Measurements from ENCODE around the gene SNX17. TPM values are rescaled to one million over a fixed set of nuclear protein-coding genes. Genes with fewer than 3 reads are reported as not detected.

The SNX17 gene
- total and polyA plus RNA-seq, 2 of the 13 experiments (the other 11 are each of a cell fraction or from before 2014, with no cell fraction given) = 75.0 to 109 TPM

DNA sequence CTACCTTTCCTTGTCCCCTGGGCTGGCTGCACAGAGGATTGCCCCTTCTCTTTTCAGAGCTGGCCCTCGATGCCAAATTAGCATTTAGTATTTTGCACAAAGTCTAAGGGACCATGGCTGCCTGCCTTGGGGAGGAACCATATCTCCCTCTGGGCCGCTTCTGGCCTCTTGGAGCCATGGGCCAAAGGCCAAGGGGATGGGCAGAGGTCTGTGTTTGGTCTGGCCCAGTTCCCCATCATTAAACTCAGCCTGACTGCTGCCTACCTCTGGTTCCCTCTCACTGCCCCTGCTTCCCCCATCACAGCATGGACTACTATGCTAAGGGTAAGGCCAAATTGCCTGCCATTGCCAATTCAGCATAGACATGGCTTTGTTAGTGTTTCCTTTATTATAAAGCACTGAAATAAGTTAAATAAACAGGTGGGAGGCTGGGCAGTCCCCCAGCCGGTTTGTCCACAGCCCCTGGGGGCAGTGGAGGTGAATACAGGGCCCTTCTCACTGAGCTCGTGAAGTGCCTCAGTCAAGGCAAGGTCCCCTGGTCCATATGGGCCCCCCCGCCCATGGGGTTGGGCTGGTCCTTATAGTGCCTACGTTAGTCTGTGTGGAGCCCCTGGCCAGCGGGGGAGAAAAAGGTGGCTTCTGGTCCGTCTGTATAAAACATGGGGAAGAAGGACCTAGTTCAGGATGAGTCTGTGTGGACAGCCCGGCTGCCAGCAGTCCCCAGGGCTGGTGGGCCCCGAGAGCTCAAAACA lies 6.6 kb downstream of the SNX17 start:
- H3K4me3 ChIP-seq (replicated peaks in 1 of 3; ENCODE audit: insufficient read depth in 1 of 3, low read depth in 2 of 3, low read length in 3 of 3) = no peak overlapping the region
- peaks cover 16% of the 10 kb centered on the region for H3K79me2 ChIP-seq (ENCODE audit: insufficient read depth, low read length)
- H4K20me1 ChIP-seq (ENCODE audit: insufficient read depth, low read length) = peaks cover 3% of the 10 kb centered on the region
- H3K9ac ChIP-seq (ENCODE audit: insufficient read depth, low read depth, low read length) = no peak overlapping the region
- H3K36me3 ChIP-seq (replicated peaks in 1 of 2; ENCODE audit: control insufficient read depth in 1 of 2, insufficient read depth in 2 of 2, low read length in 2 of 2) = peaks cover 43 to 72% of the 10 kb centered on the region in 2 experiments
- 82% methylated on average over 8 of the region's 10 CpGs for WGBS (ENCODE audit: low lambda C conversion rate)
- ATAC-seq (no peak), DNase-seq (ENCODE audit: low spot score) (no peak), FAIRE-seq (no peak)
- intact Hi-C loops (cut with micrococcal nuclease; ENCODE audit: unreplicated experiment) = loop anchor here (10.0 kb wide), 1 partner anchor 122 kb away; no protein-coding TSS in a partner anchor
- peaks cover 39% of the 10 kb centered on the region for H3K4me1 ChIP-seq (ENCODE audit: insufficient read depth, low read length)
- no TSS peak for BruUV-seq (replicated peaks)
- ChIA-PET POLR2A (interaction anchor here (1.2 to 5.1 kb wide), 4 partner anchors 13 to 119 kb away, joined by 3 to 34 read pairs (median 16); partner anchors contain the start of genes MPV17 and PPM1G), CTCF (ENCODE audit: low intra/inter-chr PET ratio, low total read pairs) (no interaction called here)
- no peaks in the 10 kb centered on the region for H3K9me3 ChIP-seq (ENCODE audit: low read length)
- in situ Hi-C loops (cut with HindIII; ENCODE audit: extremely low pct_ligation_motif_present, low pct_unique_long_range_greater_than_20kb) = no loop called here
- H3K4me2 ChIP-seq (ENCODE audit: low read depth, low read length) = no peak overlapping the region
- H3K27ac ChIP-seq (ENCODE audit: extremely low read length, insufficient read depth, low read length) = no peak overlapping the region
- no peak overlapping the region for H2AFZ ChIP-seq (ENCODE audit: low read length)
- H3K27me3 ChIP-seq (ENCODE audit: control insufficient read depth in 1 of 2, insufficient read depth in 2 of 2, low read length in 2 of 2) = no peaks in the 10 kb centered on the region
- TF ChIP-seq LBX2 (CRISPR knock-in tag; IDR thresholded peaks at IDR 0.05; ENCODE audit: borderline replicate concordance) = no peak
- TF ChIP-seq NPAS2 (CRISPR knock-in tag; IDR thresholded peaks at IDR 0.05; ENCODE audit: borderline replicate concordance) = no peak
- TF ChIP-seq ZNF740 (CRISPR knock-in tag; IDR thresholded peaks at IDR 0.05) = peak; percentile 68; the same call in 1 of the 2 replicates
- TF ChIP-seq SALL2 (CRISPR knock-in tag; IDR thresholded peaks at IDR 0.05) = no peak
- no peak for TF ChIP-seq AHR (CRISPR knock-in tag; IDR thresholded peaks at IDR 0.05)
- 0 out of 2 replicates have a peak, but pooled peaks have one; percentile 1 for TF ChIP-seq PHF8 (CRISPR knock-in tag; IDR thresholded peaks at IDR 0.05)
- no peak for TF ChIP-seq HOXA9 (CRISPR knock-in tag; IDR thresholded peaks at IDR 0.05; ENCODE audit: borderline replicate concordance)
- TF ChIP-seq ZNF790 (CRISPR knock-in tag; IDR thresholded peaks at IDR 0.05; ENCODE audit: borderline replicate concordance) = 0 out of 2 replicates have a peak, but pooled peaks have one; percentile 10
- no peak for TF ChIP-seq ZNF329 (CRISPR knock-in tag; IDR thresholded peaks at IDR 0.05; ENCODE audit: low read depth)
- TF ChIP-seq, protein P1, sequence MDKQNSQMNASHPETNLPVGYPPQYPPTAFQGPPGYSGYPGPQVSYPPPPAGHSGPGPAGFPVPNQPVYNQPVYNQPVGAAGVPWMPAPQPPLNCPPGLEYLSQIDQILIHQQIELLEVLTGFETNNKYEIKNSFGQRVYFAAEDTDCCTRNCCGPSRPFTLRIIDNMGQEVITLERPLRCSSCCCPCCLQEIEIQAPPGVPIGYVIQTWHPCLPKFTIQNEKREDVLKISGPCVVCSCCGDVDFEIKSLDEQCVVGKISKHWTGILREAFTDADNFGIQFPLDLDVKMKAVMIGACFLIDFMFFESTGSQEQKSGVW (CRISPR knock-in tag; IDR thresholded peaks at IDR 0.05; ENCODE audit: borderline replicate concordance) = no peak
- TF ChIP-seq ZBTB20 (CRISPR knock-in tag; IDR thresholded peaks at IDR 0.05; ENCODE audit: borderline replicate concordance, low read depth) = no peak
- TF ChIP-seq POLR2G (IDR thresholded peaks at IDR 0.05; ENCODE audit: low read depth, low read length) = peak; percentile 11; the same call in 1 of the 2 replicates
- TF ChIP-seq ZNF709 (CRISPR knock-in tag; IDR thresholded peaks at IDR 0.05) = 0 out of 2 replicates have a peak, but pooled peaks have one; percentile 44
- TF ChIP-seq MLX (CRISPR knock-in tag; IDR thresholded peaks at IDR 0.05) = no peak
- TF ChIP-seq RERE (CRISPR knock-in tag; IDR thresholded peaks at IDR 0.05; ENCODE audit: low read depth) = no peak

Measured in HepG2 (cell line).